ENCODE measurements around the gene ENOX2. TPM values are rescaled to one million over a fixed set of nuclear protein-coding genes. Genes with fewer than 3 reads are reported as not detected.

ENOX2 gene
- total RNA-seq, 1 donor from 2014 or later = 15.4 TPM

GRCh38 chrX:130696542-130696941, 206.5 kb downstream of the ENOX2 start:
- no peak for TF ChIP-seq CTCF (IDR thresholded peaks at IDR 0.05; ENCODE audit: partially characterized antibody, unreplicated experiment)
- Mint-ChIP-seq H3K4me1 (ENCODE audit: low read depth, unreplicated experiment) (no peaks in the 10 kb centered on the region), H3K36me3 (ENCODE audit: unreplicated experiment) (no peaks in the 10 kb centered on the region), H3K27ac (ENCODE audit: unreplicated experiment) (no peak overlapping the region), H3K27me3 (ENCODE audit: unreplicated experiment) (no peaks in the 10 kb centered on the region), H3K4me3 (ENCODE audit: unreplicated experiment) (no peak overlapping the region), H3K9me3 (ENCODE audit: unreplicated experiment) (no peaks in the 10 kb centered on the region)
- DNase-seq = no peak

- DNase-seq = no peak
- no peaks in the 10 kb centered on the region for H3K4me1 Mint-ChIP-seq (ENCODE audit: low read depth, unreplicated experiment)
- no peak overlapping the region for H3K27ac Mint-ChIP-seq (ENCODE audit: unreplicated experiment)
- H3K27me3 Mint-ChIP-seq (ENCODE audit: unreplicated experiment) = no peaks in the 10 kb centered on the region
- H3K9me3 Mint-ChIP-seq (ENCODE audit: unreplicated experiment) = no peaks in the 10 kb centered on the region
- no peak for TF ChIP-seq CTCF (IDR thresholded peaks at IDR 0.05; ENCODE audit: partially characterized antibody, unreplicated experiment)
- no peaks in the 10 kb centered on the region for H3K36me3 Mint-ChIP-seq (ENCODE audit: unreplicated experiment)
- H3K4me3 Mint-ChIP-seq (ENCODE audit: unreplicated experiment) = no peak overlapping the region
These were observed 207.1 kb downstream of the ENOX2 start for GRCh38 chrX:130695931-130696330.

GRCh38 chrX:130694983-130695382, 208.0 kb downstream of the ENOX2 start:
- TF ChIP-seq CTCF (IDR thresholded peaks at IDR 0.05; ENCODE audit: partially characterized antibody, unreplicated experiment) = no peak
- Mint-ChIP-seq H3K4me1 (ENCODE audit: low read depth, unreplicated experiment) (no peaks in the 10 kb centered on the region), H3K27ac (ENCODE audit: unreplicated experiment) (no peak overlapping the region), H3K27me3 (ENCODE audit: unreplicated experiment) (no peaks in the 10 kb centered on the region), H3K36me3 (ENCODE audit: unreplicated experiment) (no peaks in the 10 kb centered on the region), H3K9me3 (ENCODE audit: unreplicated experiment) (no peaks in the 10 kb centered on the region), H3K4me3 (ENCODE audit: unreplicated experiment) (no peak overlapping the region)
- no peak for DNase-seq

GRCh38 chrX:130691576-130691975, 211.4 kb downstream of the ENOX2 start:
- no peak overlapping the region for H3K27ac Mint-ChIP-seq (ENCODE audit: unreplicated experiment)
- no peaks in the 10 kb centered on the region for H3K4me1 Mint-ChIP-seq (ENCODE audit: low read depth, unreplicated experiment)
- no peak for DNase-seq
- H3K9me3 Mint-ChIP-seq (ENCODE audit: unreplicated experiment) = no peaks in the 10 kb centered on the region
- TF ChIP-seq CTCF (IDR thresholded peaks at IDR 0.05; ENCODE audit: partially characterized antibody, unreplicated experiment) = no peak
- H3K36me3 Mint-ChIP-seq (ENCODE audit: unreplicated experiment) = no peaks in the 10 kb centered on the region
- H3K27me3 Mint-ChIP-seq (ENCODE audit: unreplicated experiment) = no peaks in the 10 kb centered on the region
- no peak overlapping the region for H3K4me3 Mint-ChIP-seq (ENCODE audit: unreplicated experiment)

GRCh38 chrX:130688360-130688759, 214.6 kb downstream of the ENOX2 start:
- peaks cover 3% of the 10 kb centered on the region for H3K9me3 Mint-ChIP-seq (ENCODE audit: unreplicated experiment)
- H3K36me3 Mint-ChIP-seq (ENCODE audit: unreplicated experiment) = no peaks in the 10 kb centered on the region
- DNase-seq = no peak
- no peaks in the 10 kb centered on the region for H3K4me1 Mint-ChIP-seq (ENCODE audit: low read depth, unreplicated experiment)
- no peaks in the 10 kb centered on the region for H3K27me3 Mint-ChIP-seq (ENCODE audit: unreplicated experiment)
- no peak overlapping the region for H3K4me3 Mint-ChIP-seq (ENCODE audit: unreplicated experiment)
- no peak for TF ChIP-seq CTCF (IDR thresholded peaks at IDR 0.05; ENCODE audit: partially characterized antibody, unreplicated experiment)
- no peak overlapping the region for H3K27ac Mint-ChIP-seq (ENCODE audit: unreplicated experiment)

All from glutamatergic neuron (in vitro differentiated cells).